GM18868 (cell line): Measurements from ENCODE around the gene GPR89B.
"Not testable (repeated sequence)": the region's sequence is repeated elsewhere in the genome, so short reads cannot be mapped to it uniquely, and the experiment has no call there.

Experiments used
- ATAC-seq: cut with Tn5 transposase; IDR thresholded peaks from one replicate; pipeline ENCODE4 v1.9.1; 2021; ENCODE audit warnings: mild to moderate bottlenecking, moderate library complexity; ENCODE audit not compliant: unreplicated experiment

Gene GPR89B

GRCh38 chr1:147935296-147935695, 7.1 kb downstream of the GPR89B start:
- not testable (repeated sequence) for ATAC-seq

GRCh38 chr1:147940456-147940855, 12.2 kb downstream of the GPR89B start:
- not testable (repeated sequence) for ATAC-seq

- not testable (repeated sequence) for ATAC-seq
These were observed 14.3 kb downstream of the GPR89B start for GRCh38 chr1:147942563-147942962.

GRCh38 chr1:147949517-147949916, 21.3 kb downstream of the GPR89B start:
- ATAC-seq = not testable (repeated sequence)

- ATAC-seq = not testable (repeated sequence)
These were observed 30.7 kb downstream of the GPR89B start for GRCh38 chr1:147958906-147959305.

GRCh38 chr1:147959680-147960079, 31.5 kb downstream of the GPR89B start:
- not testable (repeated sequence) for ATAC-seq

GRCh38 chr1:147964575-147964974, 36.4 kb downstream of the GPR89B start:
- not testable (repeated sequence) for ATAC-seq

GRCh38 chr1:147966657-147967056, 38.4 kb downstream of the GPR89B start:
- not testable (repeated sequence) for ATAC-seq

- not testable (repeated sequence) for ATAC-seq
These were observed 50.9 kb downstream of the GPR89B start for GRCh38 chr1:147978896-147979651.

GRCh38 chr1:147985374-147985773, 57.2 kb downstream of the GPR89B start:
- not testable (repeated sequence) for ATAC-seq

- ATAC-seq = not testable (repeated sequence)
These were observed 59.7 kb downstream of the GPR89B start for GRCh38 chr1:147987893-147988292.

- ATAC-seq = not testable (repeated sequence)
These were observed 64.7 kb downstream of the GPR89B start for GRCh38 chr1:147992916-147993315.

GRCh38 chr1:147993400-147993799, 65.2 kb downstream of the GPR89B start:
- not testable (repeated sequence) for ATAC-seq

- ATAC-seq = not testable (repeated sequence)
These were observed 65.8 kb downstream of the GPR89B start for GRCh38 chr1:147993825-147994615.

GRCh38 chr1:147996088-147996487, 67.9 kb downstream of the GPR89B start:
- ATAC-seq = not testable (repeated sequence)

GRCh38 chr1:148007724-148008123, 79.5 kb downstream of the GPR89B start:
- ATAC-seq = not testable (repeated sequence)

GRCh38 chr1:148010527-148010926, 82.3 kb downstream of the GPR89B start:
- no peak for ATAC-seq

GRCh38 chr1:148013177-148014144, 85.2 kb downstream of the GPR89B start:
- ATAC-seq = not testable (repeated sequence)

GRCh38 chr1:148014289-148015200, 86.3 kb downstream of the GPR89B start:
- not testable (repeated sequence) for ATAC-seq

- not testable (repeated sequence) for ATAC-seq
These were observed 96.7 kb downstream of the GPR89B start for GRCh38 chr1:148024918-148025317.
